CD4-positive, alpha-beta T cell (primary cell): Measurements from ENCODE around the gene CHRNG. TPM values are rescaled to one million over a fixed set of nuclear protein-coding genes. Genes with fewer than 3 reads are reported as not detected.
A peak's percentile ranks its signal among the peaks of the same experiment; 100 is the strongest.

Experiments
- ATAC-seq: fragments of 200-7000 bp; cut with Tn5 transposase; one replicate; pipeline ENCODE4 v1.10.0; 2022; ENCODE audit warnings: mild to moderate bottlenecking; ENCODE audit not compliant: poor library complexity
- CTCF ChIA-PET: fragments of 350-600 bp; sonication (Branson Sonifier 250); formaldehyde crosslinking; loops from one replicate; lab custom pipeline; 2021; ENCODE audit warnings: antibody characterized with exemption, inconsistent platforms; lab: Charles Lee
- POLR2A ChIA-PET: fragments of 350-600 bp; sonication (Branson Sonifier 250); formaldehyde crosslinking; loops from one replicate; lab custom pipeline; 2021; ENCODE audit warnings: antibody characterized with exemption, inconsistent platforms; lab: Charles Lee
- DNase-seq, 14 experiments: peaks; one replicate each; pipeline ENCODE4 v3.0.0-alpha.2; 2013 to 2020; ENCODE audit warnings: mixed read lengths in 2 of 14
- H3K27ac ChIP-seq, 2 donors: one replicate each; pipeline versions ENCODE4 v1.5.1 to v1.7.0; 2013; ENCODE audit warnings: low read length in 2 of 2, low read depth in 1 of 2, mild to moderate bottlenecking in 1 of 2
- H3K27me3 ChIP-seq, 2 experiments: 1 replicate in 1 of 2; 2 replicates in 1 of 2; pipeline versions ENCODE4 v1.6.1 to v1.7.0; 2013; ENCODE audit warnings: low read length in 2 of 2, control low read depth in 1 of 2, mild to moderate bottlenecking in 1 of 2, moderate library complexity in 1 of 2; ENCODE audit not compliant: insufficient read depth in 2 of 2, control insufficient read depth in 1 of 2
- H3K36me3 ChIP-seq: one replicate; pipeline ENCODE4 v1.6.1; 2013; ENCODE audit warnings: low read length, control low read depth; ENCODE audit not compliant: insufficient read depth
- H3K4me1 ChIP-seq: one replicate; pipeline ENCODE4 v1.6.1; 2013; ENCODE audit warnings: low read length, control low read depth; ENCODE audit not compliant: insufficient read depth
- H3K4me3 ChIP-seq: one replicate; pipeline ENCODE4 v1.5.1; 2013; ENCODE audit warnings: mild to moderate bottlenecking, low read length, moderate library complexity
- H3K9me3 ChIP-seq, 2 experiments: 1 replicate in 1 of 2; 2 replicates in 1 of 2; pipeline versions ENCODE4 v1.6.1 to v1.7.0; 2013; ENCODE audit warnings: low read length in 2 of 2, mild to moderate bottlenecking in 2 of 2, control low read depth in 1 of 2, moderate library complexity in 1 of 2; ENCODE audit not compliant: control insufficient read depth in 1 of 2, insufficient read depth in 1 of 2
- H3K27ac Mint-ChIP-seq: one replicate; pipeline ENCODE4 v1.8.0; 2020; ENCODE audit warnings: mixed read lengths
- H3K27me3 Mint-ChIP-seq: one replicate; pipeline ENCODE4 v1.8.0; 2021; ENCODE audit warnings: mixed read lengths
- H3K36me3 Mint-ChIP-seq: one replicate; pipeline ENCODE4 v1.8.0; 2021; ENCODE audit warnings: low read depth, mixed read lengths
- H3K4me1 Mint-ChIP-seq: one replicate; pipeline ENCODE4 v1.8.0; 2021; ENCODE audit warnings: low read depth, mixed read lengths
- H3K4me3 Mint-ChIP-seq: one replicate; pipeline ENCODE4 v1.8.0; 2020; ENCODE audit warnings: mild to moderate bottlenecking, mixed read lengths
- H3K9me3 Mint-ChIP-seq: one replicate; pipeline ENCODE4 v1.8.0; 2020; ENCODE audit warnings: mixed read lengths
- intact Hi-C, 2 experiments: fragments of 100-400 bp; cut with DNase I in 1 of 2; cut with micrococcal nuclease in 1 of 2; formaldehyde crosslinking; loops; one replicate each; pipeline versions ENCODE4 v1.15.1 to v1.9.0; 2023 to 2025; cut with DNase I, micrococcal nuclease
- total RNA-seq, 174 experiments: library from RNA in 2 of 174; stranded (reverse) in 2 of 174; gene quantifications; one replicate each; pipeline ENCODE4 v1.2.3 and lab custom pipeline; 2021 to 2026
- TF ChIP-seq, protein P1 (sequence below): fragments of 200-600 bp; IDR thresholded peaks from one replicate; pipeline ENCODE4 v1.8.0; 2022; ENCODE audit warnings: antibody characterized with exemption, mild to moderate bottlenecking

Gene CHRNG
- total RNA-seq, 2 experiments from 2014 or later: not detected

DNA sequence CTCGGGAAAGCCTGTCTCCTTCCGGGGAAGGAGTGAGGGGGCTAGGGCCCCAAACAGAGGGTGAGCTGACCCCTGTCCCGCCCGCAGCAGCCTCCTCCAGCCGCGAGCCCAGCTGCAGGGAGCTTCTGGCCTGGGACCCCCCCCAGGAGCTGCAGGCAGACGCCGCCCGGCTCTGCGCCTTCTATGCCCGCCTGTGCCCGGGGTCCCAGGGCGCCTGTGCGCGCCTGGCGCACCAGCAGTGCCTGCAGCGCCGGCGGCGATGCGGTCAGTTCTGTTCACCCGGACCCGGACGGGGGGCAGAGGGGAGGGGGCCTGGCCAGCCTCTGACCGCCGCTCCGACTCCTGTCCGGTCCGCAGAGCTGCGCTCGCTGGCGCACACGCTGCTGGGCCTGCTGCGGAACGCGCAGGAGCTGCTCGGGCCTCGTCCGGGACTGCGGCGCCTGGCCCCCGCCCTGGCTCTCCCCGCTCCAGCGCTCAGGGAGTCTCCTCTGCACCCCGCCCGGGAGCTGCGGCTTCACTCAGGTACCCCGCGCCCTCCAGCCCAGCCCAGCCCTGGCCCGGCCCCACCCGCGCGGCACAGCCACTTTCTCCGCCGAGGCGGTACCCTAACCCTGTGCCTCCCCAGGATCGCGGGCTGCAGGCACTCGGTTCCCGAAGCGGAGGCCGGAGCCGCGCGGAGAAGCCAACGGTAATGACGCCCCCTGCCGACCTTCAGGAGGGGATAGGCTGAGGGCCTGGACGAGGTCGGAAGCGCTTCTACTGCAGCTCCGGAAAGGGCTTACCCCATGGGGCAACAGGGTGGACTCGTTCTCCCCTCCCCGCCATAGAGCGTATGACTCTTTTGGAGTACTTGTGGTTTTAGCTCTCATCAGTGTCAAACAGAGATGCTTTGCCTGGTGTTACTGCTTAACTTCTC, 15.6 kb upstream of the CHRNG start:
- Histone ChIP-seq H3K27ac (no peak overlapping the region), H3K27me3 (peaks cover 40 to 57% of the 10 kb centered on the region in 2 experiments), H3K4me3 (no peak overlapping the region), H3K4me1 (peaks cover 36% of the 10 kb centered on the region), H3K9me3 (peaks cover 0 to 21% of the 10 kb centered on the region in 2 experiments), H3K36me3 (no peaks in the 10 kb centered on the region)
- H3K27ac Mint-ChIP-seq: no peak overlapping the region
- intact Hi-C loops: loop anchor here (2.0 to 10.0 kb wide), 4 partner anchors 77 to 617 kb away; partner anchors contain the start of gene NPPC (in 1 of the 2)
- DNase-seq (peak in 3 of 14 experiments; percentile 37 to 47 (median 38)), ATAC-seq (no peak)
- TF ChIP-seq, protein P1, sequence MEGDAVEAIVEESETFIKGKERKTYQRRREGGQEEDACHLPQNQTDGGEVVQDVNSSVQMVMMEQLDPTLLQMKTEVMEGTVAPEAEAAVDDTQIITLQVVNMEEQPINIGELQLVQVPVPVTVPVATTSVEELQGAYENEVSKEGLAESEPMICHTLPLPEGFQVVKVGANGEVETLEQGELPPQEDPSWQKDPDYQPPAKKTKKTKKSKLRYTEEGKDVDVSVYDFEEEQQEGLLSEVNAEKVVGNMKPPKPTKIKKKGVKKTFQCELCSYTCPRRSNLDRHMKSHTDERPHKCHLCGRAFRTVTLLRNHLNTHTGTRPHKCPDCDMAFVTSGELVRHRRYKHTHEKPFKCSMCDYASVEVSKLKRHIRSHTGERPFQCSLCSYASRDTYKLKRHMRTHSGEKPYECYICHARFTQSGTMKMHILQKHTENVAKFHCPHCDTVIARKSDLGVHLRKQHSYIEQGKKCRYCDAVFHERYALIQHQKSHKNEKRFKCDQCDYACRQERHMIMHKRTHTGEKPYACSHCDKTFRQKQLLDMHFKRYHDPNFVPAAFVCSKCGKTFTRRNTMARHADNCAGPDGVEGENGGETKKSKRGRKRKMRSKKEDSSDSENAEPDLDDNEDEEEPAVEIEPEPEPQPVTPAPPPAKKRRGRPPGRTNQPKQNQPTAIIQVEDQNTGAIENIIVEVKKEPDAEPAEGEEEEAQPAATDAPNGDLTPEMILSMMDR: no peak
- no peak overlapping the region for H3K4me3 Mint-ChIP-seq
- peaks cover 15% of the 10 kb centered on the region for H3K4me1 Mint-ChIP-seq
- no peaks in the 10 kb centered on the region for H3K9me3 Mint-ChIP-seq
- no peaks in the 10 kb centered on the region for H3K36me3 Mint-ChIP-seq
- ChIA-PET POLR2A (no interaction called here), CTCF (no interaction called here)
- peaks cover 63% of the 10 kb centered on the region for H3K27me3 Mint-ChIP-seq

DNA sequence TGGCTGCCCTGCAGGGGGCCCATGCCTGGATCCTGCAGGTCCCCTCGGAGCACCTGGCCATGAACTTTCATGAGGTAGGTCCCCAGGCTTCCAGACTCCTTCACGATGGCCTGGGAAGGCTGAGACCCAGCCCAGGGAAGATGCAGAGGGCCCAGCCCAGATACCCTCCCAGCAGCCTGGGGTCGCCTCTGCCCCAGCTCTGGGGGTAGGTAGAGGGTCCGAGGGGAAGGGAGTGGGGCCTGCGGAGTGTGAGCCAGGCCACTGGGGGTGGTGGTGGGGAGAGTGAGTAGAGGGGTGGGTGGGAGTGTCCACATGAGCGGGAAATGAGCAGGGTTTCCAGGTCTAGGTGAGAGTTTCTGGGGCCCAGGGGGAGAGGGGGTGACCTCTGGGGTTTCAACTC, 14.7 kb upstream of the CHRNG start:
- Histone ChIP-seq H3K4me3 (no peak overlapping the region), H3K4me1 (peaks cover 40% of the 10 kb centered on the region), H3K27me3 (peaks cover 40 to 60% of the 10 kb centered on the region in 2 experiments), H3K9me3 (peaks cover 0 to 21% of the 10 kb centered on the region in 2 experiments), H3K36me3 (no peaks in the 10 kb centered on the region), H3K27ac (no peak overlapping the region)
- Mint-ChIP-seq H3K27ac (no peak overlapping the region), H3K36me3 (no peaks in the 10 kb centered on the region), H3K27me3 (peaks cover 65% of the 10 kb centered on the region), H3K9me3 (no peaks in the 10 kb centered on the region), H3K4me1 (peaks cover 19% of the 10 kb centered on the region), H3K4me3 (no peak overlapping the region)
- DNase-seq (no peak), ATAC-seq (no peak)
- ChIA-PET CTCF (no interaction called here), POLR2A (no interaction called here)
- intact Hi-C loops: loop anchor here (5.0 to 10.0 kb wide), 3 partner anchors 87 to 617 kb away; partner anchors contain the start of gene NPPC (in 1 of the 2)
- TF ChIP-seq, protein P1: no peak

DNA sequence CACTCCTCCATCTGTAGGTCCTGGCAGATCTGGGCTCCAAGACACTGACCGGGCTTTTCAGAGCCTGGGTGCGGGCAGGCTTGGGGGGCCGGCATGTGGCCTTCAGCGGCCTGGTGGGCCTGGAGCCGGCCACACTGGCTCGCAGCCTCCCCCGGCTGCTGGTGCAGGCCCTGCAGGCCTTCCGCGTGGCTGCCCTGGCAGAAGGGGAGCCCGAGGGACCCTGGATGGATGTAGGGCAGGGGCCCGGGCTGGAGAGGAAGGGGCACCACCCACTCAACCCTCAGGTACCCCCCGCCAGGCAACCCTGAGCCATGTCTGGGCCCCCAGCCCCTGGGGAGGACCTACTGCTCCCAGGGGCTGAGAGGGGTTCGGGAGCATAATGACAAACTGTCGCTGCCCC, 14.3 kb upstream of the CHRNG start:
- H3K36me3 Mint-ChIP-seq: no peaks in the 10 kb centered on the region
- H3K4me3 Mint-ChIP-seq: no peak overlapping the region
- H3K27ac Mint-ChIP-seq: no peak overlapping the region
- intact Hi-C loops: loop anchor here in 1 of 2 experiments (10.0 kb wide), 1 partner anchor 600 kb away; the partner anchor contains the start of gene NPPC
- H3K4me3 ChIP-seq: no peak overlapping the region
- ChIA-PET POLR2A (no interaction called here), CTCF (no interaction called here)
- TF ChIP-seq, protein P1: no peak
- H3K9me3 ChIP-seq: peaks cover 0 to 21% of the 10 kb centered on the region in 2 experiments
- no peaks in the 10 kb centered on the region for H3K36me3 ChIP-seq
- peaks cover 39 to 60% of the 10 kb centered on the region in 2 experiments for H3K27me3 ChIP-seq
- H3K4me1 Mint-ChIP-seq: peaks cover 19% of the 10 kb centered on the region
- H3K4me1 ChIP-seq: peaks cover 40% of the 10 kb centered on the region
- H3K9me3 Mint-ChIP-seq: no peaks in the 10 kb centered on the region
- H3K27ac ChIP-seq: no peak overlapping the region
- no peak for ATAC-seq
- no peak for DNase-seq
- H3K27me3 Mint-ChIP-seq: peaks cover 65% of the 10 kb centered on the region
